Activated B cell treated with CpG ODN at 0.5 μM for 24 hours (primary cell): Measurements from ENCODE around the gene PPM1H. TPM values are rescaled to one million over a fixed set of nuclear protein-coding genes. Genes with fewer than 3 reads are reported as not detected.

Experiments
- ATAC-seq: fragments of 200-7000 bp; cut with Tn5 transposase; one replicate; pipeline ENCODE4 v1.10.0; 2021; ENCODE audit warnings: low read depth, mild to moderate bottlenecking, moderate library complexity
- CTCF ChIA-PET: fragments of 350-600 bp; sonication (Branson Sonifier 250); formaldehyde crosslinking; loops from one replicate; lab custom pipeline; 2021; ENCODE audit warnings: antibody characterized with exemption; lab: Charles Lee
- POLR2A ChIA-PET: fragments of 350-600 bp; sonication (Branson Sonifier 250); formaldehyde crosslinking; loops from one replicate; lab custom pipeline; 2021; ENCODE audit warnings: antibody characterized with exemption; lab: Charles Lee
- DNase-seq: peaks from one replicate; pipeline ENCODE4 v3.0.0; 2022
- H3K27ac Mint-ChIP-seq: one replicate; pipeline ENCODE4 v1.8.0; 2020; ENCODE audit warnings: mixed read lengths
- H3K27me3 Mint-ChIP-seq: one replicate; pipeline ENCODE4 v1.8.0; 2021; ENCODE audit warnings: mixed read lengths
- H3K36me3 Mint-ChIP-seq: one replicate; pipeline ENCODE4 v1.8.0; 2021; ENCODE audit warnings: low read depth, mixed read lengths
- H3K4me1 Mint-ChIP-seq: one replicate; pipeline ENCODE4 v1.8.0; 2021; ENCODE audit warnings: mixed read lengths
- H3K4me3 Mint-ChIP-seq: one replicate; pipeline ENCODE4 v1.8.0; 2020; ENCODE audit warnings: mild to moderate bottlenecking, mixed read lengths
- H3K9me3 Mint-ChIP-seq: one replicate; pipeline ENCODE4 v1.8.0; 2020; ENCODE audit warnings: mixed read lengths
- CTCF ChIP-seq: fragments of 200-600 bp; IDR thresholded peaks from one replicate; pipeline ENCODE4 v1.8.0; 2022; ENCODE audit warnings: antibody characterized with exemption, mild to moderate bottlenecking
- intact Hi-C: fragments of 100-400 bp; cut with micrococcal nuclease; formaldehyde crosslinking; loops from one replicate; pipeline ENCODE4 v1.15.1; 2024
- total RNA-seq: library from RNA; stranded (reverse); gene quantifications from 2 replicates; pipeline ENCODE4 v1.2.3, GENCODE V29; 2022

The PPM1H gene
- total RNA-seq, 1 donor from 2014 or later: not detected

- H3K4me1 Mint-ChIP-seq: no peaks in the 10 kb centered on the region
- no peak overlapping the region for H3K27ac Mint-ChIP-seq
- no peaks in the 10 kb centered on the region for H3K9me3 Mint-ChIP-seq
- intact Hi-C loops: no loop called here
- H3K4me3 Mint-ChIP-seq: no peak overlapping the region
- CTCF ChIA-PET: no interaction called here
- ATAC-seq (no peak), DNase-seq (no peak)
- no peak for TF ChIP-seq CTCF
- no peaks in the 10 kb centered on the region for H3K27me3 Mint-ChIP-seq
- POLR2A ChIA-PET: no interaction called here
- no peaks in the 10 kb centered on the region for H3K36me3 Mint-ChIP-seq
These were observed 245.7 kb downstream of the PPM1H start for GRCh38 chr12:62689042-62689839.

- no peak for TF ChIP-seq CTCF
- DNase-seq (no peak), ATAC-seq (no peak)
- Mint-ChIP-seq H3K4me3 (no peak overlapping the region), H3K4me1 (no peaks in the 10 kb centered on the region), H3K36me3 (no peaks in the 10 kb centered on the region), H3K27me3 (no peaks in the 10 kb centered on the region), H3K27ac (no peak overlapping the region), H3K9me3 (no peaks in the 10 kb centered on the region)
- intact Hi-C loops: no loop called here
- ChIA-PET POLR2A (no interaction called here), CTCF (no interaction called here)
These were observed 248.0 kb downstream of the PPM1H start for GRCh38 chr12:62686938-62687337.

GRCh38 chr12:62684570-62685295 lies 250.2 kb downstream of the PPM1H start:
- Mint-ChIP-seq H3K9me3 (no peaks in the 10 kb centered on the region), H3K27ac (no peak overlapping the region), H3K4me1 (no peaks in the 10 kb centered on the region), H3K4me3 (no peak overlapping the region), H3K27me3 (peaks cover 2% of the 10 kb centered on the region), H3K36me3 (no peaks in the 10 kb centered on the region)
- CTCF ChIA-PET: no interaction called here
- no peak for TF ChIP-seq CTCF
- ATAC-seq (no peak), DNase-seq (no peak)
- intact Hi-C loops: no loop called here
- POLR2A ChIA-PET: no interaction called here

GRCh38 chr12:62683776-62684569 lies 251.0 kb downstream of the PPM1H start:
- Mint-ChIP-seq H3K27me3 (peaks cover 4% of the 10 kb centered on the region), H3K9me3 (no peaks in the 10 kb centered on the region), H3K36me3 (no peaks in the 10 kb centered on the region), H3K4me3 (no peak overlapping the region), H3K27ac (no peak overlapping the region), H3K4me1 (no peaks in the 10 kb centered on the region)
- ChIA-PET CTCF (no interaction called here), POLR2A (no interaction called here)
- ATAC-seq (no peak), DNase-seq (no peak)
- intact Hi-C loops: no loop called here
- TF ChIP-seq CTCF: no peak

- DNase-seq (no peak), ATAC-seq (no peak)
- H3K4me3 Mint-ChIP-seq: no peak overlapping the region
- no peaks in the 10 kb centered on the region for H3K4me1 Mint-ChIP-seq
- no peak overlapping the region for H3K27ac Mint-ChIP-seq
- H3K9me3 Mint-ChIP-seq: no peaks in the 10 kb centered on the region
- ChIA-PET CTCF (no interaction called here), POLR2A (no interaction called here)
- H3K27me3 Mint-ChIP-seq: peaks cover 4% of the 10 kb centered on the region
- H3K36me3 Mint-ChIP-seq: no peaks in the 10 kb centered on the region
- TF ChIP-seq CTCF: no peak
- intact Hi-C loops: no loop called here
These were observed 253.6 kb downstream of the PPM1H start for GRCh38 chr12:62681306-62681705.
